Loucy (cell line): ENCODE data around the gene ABCC6.
"Not testable (repeated sequence)": the region's sequence is repeated elsewhere in the genome, so short reads cannot be mapped to it uniquely, and the experiment has no call there.

ENCODE experiments used
- H2AFZ ChIP-seq: fragments of 200-600 bp; sonication (generic); 2 replicates; pipeline ENCODE4 v1.6.0; 2016; ENCODE audit warnings: antibody characterized with exemption, mild to moderate bottlenecking, low read length, moderate library complexity
- H3F3A ChIP-seq: fragments of 200-600 bp; 2 replicates; pipeline ENCODE4 v1.6.0; 2016; ENCODE audit warnings: antibody characterized with exemption, low read depth, mild to moderate bottlenecking
- H3K27me3 ChIP-seq: fragments of 200-600 bp; sonication (generic); 2 replicates; pipeline ENCODE4 v1.6.1; 2014; ENCODE audit warnings: low read length, mild to moderate bottlenecking; ENCODE audit not compliant: insufficient read depth, poor library complexity, severe bottlenecking
- H3K36me3 ChIP-seq: fragments of 200-600 bp; sonication (generic); 2 replicates; pipeline ENCODE4 v1.6.1; 2016; ENCODE audit warnings: low read length; ENCODE audit not compliant: insufficient read depth
- H3K4me1 ChIP-seq: fragments of 200-600 bp; sonication (generic); 2 replicates; pipeline ENCODE4 v1.5.1; 2014; ENCODE audit warnings: low read length, mild to moderate bottlenecking; ENCODE audit not compliant: insufficient read depth, poor library complexity, severe bottlenecking
- H3K4me2 ChIP-seq: fragments of 200-600 bp; sonication (generic); 2 replicates; pipeline ENCODE4 v1.6.0; 2014; ENCODE audit warnings: antibody characterized with exemption, low read length, low read depth, mild to moderate bottlenecking; ENCODE audit not compliant: poor library complexity, severe bottlenecking
- H3K4me3 ChIP-seq: fragments of 200-600 bp; sonication (generic); 2 replicates; pipeline ENCODE4 v1.5.1; 2014; ENCODE audit warnings: low read length, mild to moderate bottlenecking, mixed read lengths; ENCODE audit not compliant: poor library complexity, severe bottlenecking
- H3K79me2 ChIP-seq: fragments of 200-600 bp; sonication (generic); 2 replicates; pipeline ENCODE4 v1.6.1; 2014; ENCODE audit warnings: low read length; ENCODE audit not compliant: insufficient read depth
- H3K9ac ChIP-seq: fragments of 200-600 bp; sonication (generic); 2 replicates; pipeline ENCODE4 v1.6.0; 2014; ENCODE audit warnings: mild to moderate bottlenecking, low read depth, low read length, moderate library complexity; ENCODE audit not compliant: poor library complexity, severe bottlenecking
- H3K9me2 ChIP-seq: fragments of 200-600 bp; sonication (generic); replicated peaks from 2 replicates; pipeline ENCODE4 v1.6.1; 2016; ENCODE audit warnings: low read depth, low read length, mixed read lengths
- H3K9me3 ChIP-seq: fragments of 200-600 bp; sonication (generic); 2 replicates; pipeline ENCODE4 v1.6.1; 2014; ENCODE audit warnings: mild to moderate bottlenecking, antibody characterized with exemption, low read length, low read depth; ENCODE audit not compliant: insufficient read depth
- H4K20me1 ChIP-seq: fragments of 200-600 bp; sonication (generic); 2 replicates; pipeline ENCODE4 v1.6.0; 2014; ENCODE audit warnings: antibody characterized with exemption, low read length, mild to moderate bottlenecking; ENCODE audit not compliant: insufficient read depth, poor library complexity, severe bottlenecking
- EZH2phosphoT487 ChIP-seq: fragments of 200-600 bp; IDR thresholded peaks from 2 replicates; pipeline ENCODE4 v1.6.1; 2018; ENCODE audit warnings: antibody characterized with exemption, mild to moderate bottlenecking, moderate library complexity, borderline replicate concordance
- TF ChIP-seq, protein P1 (sequence below): fragments of 200-600 bp; sonication (generic); conservative IDR thresholded peaks from 2 replicates; pipeline ENCODE4 v1.5.1; 2014; ENCODE audit warnings: mild to moderate bottlenecking, antibody characterized with exemption, low read length

ABCC6 gene

GRCh38 chr16:16191493-16192167 lies 31.7 kb downstream of the ABCC6 start:
- Histone ChIP-seq H3K4me2 (no peak overlapping the region), H3K27me3 (no peaks in the 10 kb centered on the region), H3K4me3 (no peak overlapping the region), H3K79me2 (no peaks in the 10 kb centered on the region), H3K9ac (no peak overlapping the region), H3K9me2 (no peaks in the 10 kb centered on the region), H4K20me1 (no peaks in the 10 kb centered on the region), H3K36me3 (no peaks in the 10 kb centered on the region), H3F3A (no peaks in the 10 kb centered on the region), H3K4me1 (peaks cover 6% of the 10 kb centered on the region), H2AFZ (no peak overlapping the region), H3K9me3 (no peaks in the 10 kb centered on the region)
- no peak for TF ChIP-seq EZH2phosphoT487
- TF ChIP-seq, protein P1, sequence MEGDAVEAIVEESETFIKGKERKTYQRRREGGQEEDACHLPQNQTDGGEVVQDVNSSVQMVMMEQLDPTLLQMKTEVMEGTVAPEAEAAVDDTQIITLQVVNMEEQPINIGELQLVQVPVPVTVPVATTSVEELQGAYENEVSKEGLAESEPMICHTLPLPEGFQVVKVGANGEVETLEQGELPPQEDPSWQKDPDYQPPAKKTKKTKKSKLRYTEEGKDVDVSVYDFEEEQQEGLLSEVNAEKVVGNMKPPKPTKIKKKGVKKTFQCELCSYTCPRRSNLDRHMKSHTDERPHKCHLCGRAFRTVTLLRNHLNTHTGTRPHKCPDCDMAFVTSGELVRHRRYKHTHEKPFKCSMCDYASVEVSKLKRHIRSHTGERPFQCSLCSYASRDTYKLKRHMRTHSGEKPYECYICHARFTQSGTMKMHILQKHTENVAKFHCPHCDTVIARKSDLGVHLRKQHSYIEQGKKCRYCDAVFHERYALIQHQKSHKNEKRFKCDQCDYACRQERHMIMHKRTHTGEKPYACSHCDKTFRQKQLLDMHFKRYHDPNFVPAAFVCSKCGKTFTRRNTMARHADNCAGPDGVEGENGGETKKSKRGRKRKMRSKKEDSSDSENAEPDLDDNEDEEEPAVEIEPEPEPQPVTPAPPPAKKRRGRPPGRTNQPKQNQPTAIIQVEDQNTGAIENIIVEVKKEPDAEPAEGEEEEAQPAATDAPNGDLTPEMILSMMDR: no peak

GRCh38 chr16:16190966-16191365 lies 32.3 kb downstream of the ABCC6 start:
- not testable (repeated sequence) for H3F3A ChIP-seq, H3K4me1 ChIP-seq, H3K9ac ChIP-seq, H3K4me3 ChIP-seq, H3K79me2 ChIP-seq, H3K4me2 ChIP-seq, H3K36me3 ChIP-seq, H3K9me2 ChIP-seq, H4K20me1 ChIP-seq, H2AFZ ChIP-seq, H3K9me3 ChIP-seq, H3K27me3 ChIP-seq

DNA sequence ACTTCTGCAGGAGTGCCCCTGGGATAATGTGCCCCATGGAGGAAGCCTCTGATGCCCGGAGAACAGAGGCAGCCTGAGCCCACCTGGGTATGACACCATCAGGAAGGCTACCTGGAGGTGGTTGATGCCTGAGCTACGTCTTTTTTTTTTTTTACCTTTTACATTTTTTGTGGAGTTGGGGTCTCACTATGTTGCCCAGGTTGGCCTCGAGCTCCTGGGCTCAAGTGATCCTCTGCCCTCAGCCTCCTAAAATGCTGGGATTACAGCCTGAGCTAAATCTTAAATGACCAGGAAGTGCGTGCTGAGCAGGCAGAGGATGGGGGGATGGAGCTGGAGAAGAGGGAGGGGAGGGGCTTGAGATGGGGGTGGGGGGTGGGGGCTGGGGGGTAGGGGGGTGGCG lies 32.7 kb downstream of the ABCC6 start:
- no peak overlapping the region for H3K9ac ChIP-seq
- H3K4me1 ChIP-seq: no peaks in the 10 kb centered on the region
- H2AFZ ChIP-seq: no peak overlapping the region
- TF ChIP-seq EZH2phosphoT487: no peak
- TF ChIP-seq, protein P1: no peak
- H4K20me1 ChIP-seq: no peaks in the 10 kb centered on the region
- no peak overlapping the region for H3K4me3 ChIP-seq
- H3F3A ChIP-seq: no peaks in the 10 kb centered on the region
- H3K9me3 ChIP-seq: no peaks in the 10 kb centered on the region
- H3K36me3 ChIP-seq: no peaks in the 10 kb centered on the region
- no peaks in the 10 kb centered on the region for H3K27me3 ChIP-seq
- no peaks in the 10 kb centered on the region for H3K79me2 ChIP-seq
- no peak overlapping the region for H3K4me2 ChIP-seq
- H3K9me2 ChIP-seq: no peaks in the 10 kb centered on the region

GRCh38 chr16:16189842-16190241 lies 33.5 kb downstream of the ABCC6 start:
- Histone ChIP-seq H3K4me1 (no peaks in the 10 kb centered on the region), H2AFZ (no peak overlapping the region), H3K36me3 (no peaks in the 10 kb centered on the region), H3K79me2 (no peaks in the 10 kb centered on the region), H4K20me1 (no peaks in the 10 kb centered on the region), H3K27me3 (no peaks in the 10 kb centered on the region), H3K4me3 (no peak overlapping the region), H3K9ac (no peak overlapping the region), H3K9me2 (no peaks in the 10 kb centered on the region), H3K4me2 (no peak overlapping the region), H3F3A (no peaks in the 10 kb centered on the region), H3K9me3 (no peaks in the 10 kb centered on the region)
- TF ChIP-seq, protein P1: no peak
- no peak for TF ChIP-seq EZH2phosphoT487
